Endometrial microvascular endothelial cells (primary cell): ENCODE results near the gene SEPTIN1. TPM values are rescaled to one million over a fixed set of nuclear protein-coding genes. Genes with fewer than 3 reads are reported as not detected.
"Not testable (repeated sequence)": the region's sequence is repeated elsewhere in the genome, so short reads cannot be mapped to it uniquely, and the experiment has no call there.

Experiments
- in situ Hi-C: cut with HindIII; loops from 2 replicates; pipeline ENCODE4 v1.10.0; 2017; ENCODE audit warnings: low sequenced_read_pairs, low pct_unique_long_range_greater_than_20kb; ENCODE audit errors: inconsistent ontology term
- total RNA-seq: library from RNA; depleted of rRNA; stranded (reverse); fragments of >200 nt; gene quantifications from one replicate; pipeline ENCODE4 v1.2.3, GENCODE V29; 2015; ENCODE audit errors: inconsistent ontology term

SEPTIN1 gene
- total RNA-seq, 1 donor from 2014 or later = not detected

GRCh38 chr16:30407102-30407803 lies 24.9 kb upstream of the SEPTIN1 start, which contains the start of gene ZNF771:
Gene ZNF771, plus strand, starts transcription at chr16:30407606. Its CDS starts 448 bp downstream, at chr16:30408054.
- in situ Hi-C loops = no loop called here

GRCh38 chr16:30406795-30407101 lies 24.4 kb upstream of the SEPTIN1 start:
- in situ Hi-C loops = no loop called here

DNA sequence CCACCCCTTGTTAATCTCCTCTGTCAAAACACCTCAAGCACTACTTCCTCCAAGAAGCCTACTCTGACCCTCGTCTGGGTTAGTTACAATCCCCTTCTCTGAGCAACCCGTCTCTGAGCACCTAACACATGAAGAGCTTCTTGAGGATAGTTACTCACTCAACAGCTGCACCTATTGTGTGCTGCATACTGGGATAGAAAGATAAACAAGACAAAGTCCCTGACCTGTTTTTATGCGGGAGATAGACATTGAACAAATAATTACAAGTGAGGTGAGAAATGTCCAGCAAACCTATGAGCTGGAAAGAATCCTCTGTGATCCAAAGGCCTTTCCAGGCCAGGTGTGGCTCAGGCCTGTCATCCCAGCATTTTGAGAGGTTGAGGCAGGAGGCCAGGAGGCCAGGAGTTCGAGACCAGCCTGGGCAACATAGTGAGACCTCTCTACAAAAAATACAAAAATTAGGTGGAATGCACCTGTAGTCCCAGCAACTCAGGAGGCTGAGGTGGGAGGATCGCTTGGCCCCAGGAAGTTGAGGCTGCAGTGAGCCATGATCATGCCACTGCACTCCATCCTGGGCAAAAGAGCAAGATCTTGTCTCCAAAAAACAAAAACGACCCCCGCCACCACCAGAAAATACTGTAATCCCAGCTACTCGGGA lies 19.5 kb upstream of the SEPTIN1 start:
- in situ Hi-C loops = no loop called here

DNA sequence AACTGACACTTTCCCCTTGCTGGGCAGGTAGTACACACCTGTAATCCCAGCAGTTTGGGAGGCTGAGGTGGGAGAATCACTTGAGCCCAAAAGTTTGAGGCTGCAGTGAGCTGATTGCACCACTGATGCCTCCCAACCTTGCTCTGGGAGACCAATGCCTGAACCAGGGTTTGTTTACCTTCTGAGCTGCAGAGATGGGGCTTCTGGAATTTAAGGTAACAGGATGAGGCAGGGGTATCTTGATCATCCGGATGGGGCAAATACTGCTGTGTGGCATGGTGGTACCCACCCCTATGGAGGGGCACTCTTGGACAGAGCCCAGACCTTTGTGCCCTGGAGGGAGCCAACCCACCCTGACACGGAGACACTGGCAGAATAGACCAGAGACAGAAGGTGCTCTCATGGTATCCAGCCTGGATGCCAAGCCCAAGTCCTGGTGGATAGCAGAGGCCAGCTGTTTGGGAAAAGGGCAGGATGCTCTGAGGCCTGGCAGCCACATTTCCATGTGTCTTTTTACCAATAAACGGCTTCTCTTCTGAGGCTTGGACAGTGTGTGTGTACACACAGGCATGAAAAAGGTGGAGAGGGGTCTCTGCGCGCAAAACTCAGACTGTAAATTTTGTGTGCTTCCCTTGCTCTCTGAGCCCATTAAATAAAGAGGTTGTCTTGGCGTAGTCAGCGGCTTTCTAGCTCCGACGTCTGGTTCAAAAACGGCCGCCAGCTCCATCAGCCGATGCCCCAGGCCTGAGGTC lies 17.2 kb upstream of the SEPTIN1 start:
- in situ Hi-C loops = no loop called here

DNA sequence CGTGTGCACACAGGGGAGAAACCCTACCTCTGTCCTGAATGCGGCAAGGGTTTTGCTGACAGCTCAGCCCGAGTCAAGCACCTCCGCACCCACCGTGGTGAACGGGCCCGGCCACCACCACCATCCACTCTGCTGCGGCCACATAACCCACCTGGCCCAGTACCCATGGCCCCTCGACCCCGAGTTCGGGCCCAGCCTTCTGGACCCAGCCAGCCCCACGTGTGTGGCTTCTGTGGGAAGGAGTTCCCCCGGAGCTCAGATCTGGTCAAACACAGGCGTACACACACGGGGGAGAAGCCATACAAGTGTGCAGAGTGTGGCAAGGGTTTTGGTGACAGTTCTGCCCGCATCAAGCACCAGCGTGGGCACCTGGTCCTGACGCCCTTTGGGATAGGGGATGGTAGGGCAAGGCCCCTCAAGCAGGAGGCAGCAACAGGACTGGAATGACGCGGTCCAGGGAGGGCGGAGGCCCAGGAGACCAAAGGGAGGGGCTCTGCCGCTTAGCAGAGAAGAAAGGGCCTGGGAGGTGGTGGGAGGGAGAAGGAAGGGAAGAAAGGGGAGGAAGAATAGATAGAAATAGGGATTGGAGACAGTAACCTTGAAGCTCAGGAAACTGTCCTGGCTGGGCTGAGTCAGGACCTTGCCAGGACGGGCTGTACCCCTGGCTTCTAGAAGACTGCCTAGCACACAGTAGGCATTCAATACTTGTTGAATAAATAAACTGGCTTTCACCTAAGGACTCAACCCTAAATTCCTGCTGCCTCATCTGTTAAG lies 16.5 kb upstream of the SEPTIN1 start:
- in situ Hi-C loops = no loop called here

- in situ Hi-C loops = no loop called here
Observed at GRCh38 chr16:30397776-30398660, 15.7 kb upstream of the SEPTIN1 start.

DNA sequence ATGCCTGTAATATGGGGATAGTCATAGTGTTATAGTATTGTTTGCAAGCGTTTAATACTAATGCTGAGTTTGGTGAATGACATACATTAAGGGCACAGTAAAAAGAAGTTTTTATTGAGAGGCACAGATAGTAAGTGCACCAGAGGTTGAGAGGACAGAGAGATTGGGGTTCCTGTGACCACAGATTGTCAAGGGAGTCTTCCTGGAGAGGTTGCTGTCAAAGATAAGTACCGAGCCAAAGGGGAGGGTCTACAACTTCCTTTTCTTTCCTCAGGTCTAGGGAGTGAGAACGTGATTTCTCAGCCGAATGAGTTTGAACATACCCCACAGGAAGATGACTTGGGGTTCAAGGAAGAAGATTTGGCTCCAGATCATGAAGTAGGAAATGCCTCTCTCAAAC lies 14.7 kb upstream of the SEPTIN1 start:
- in situ Hi-C loops = no loop called here

DNA sequence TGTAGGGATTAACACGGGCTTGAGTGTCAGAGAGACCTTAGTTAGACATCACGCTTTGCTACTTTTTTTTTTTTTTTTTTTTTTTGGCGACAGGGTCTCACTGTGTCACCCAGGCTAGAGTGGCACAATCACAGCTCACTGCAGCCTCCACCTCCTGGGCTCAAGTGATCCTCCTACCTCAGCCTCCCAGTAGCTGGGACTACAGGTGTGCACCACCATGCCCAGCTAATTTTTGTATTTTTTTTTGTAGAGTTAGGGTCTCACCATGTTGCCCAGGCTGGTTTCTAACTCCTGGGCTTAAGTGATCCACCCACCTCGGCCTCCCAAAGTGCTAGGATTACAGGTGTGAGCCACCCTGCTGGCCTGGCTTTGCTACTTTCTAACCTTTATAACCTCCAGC lies 14.3 kb upstream of the SEPTIN1 start:
- in situ Hi-C loops = not testable (repeated sequence)

- in situ Hi-C loops = no loop called here
Observed at GRCh38 chr16:30395992-30396585, 13.7 kb upstream of the SEPTIN1 start.

GRCh38 chr16:30395155-30395991 lies 13.0 kb upstream of the SEPTIN1 start, which contains the start of gene ZNF48:
Gene ZNF48, plus strand, starts transcription at chr16:30395420. Its CDS starts 375 bp downstream, at chr16:30395795.
- in situ Hi-C loops = no loop called here

DNA sequence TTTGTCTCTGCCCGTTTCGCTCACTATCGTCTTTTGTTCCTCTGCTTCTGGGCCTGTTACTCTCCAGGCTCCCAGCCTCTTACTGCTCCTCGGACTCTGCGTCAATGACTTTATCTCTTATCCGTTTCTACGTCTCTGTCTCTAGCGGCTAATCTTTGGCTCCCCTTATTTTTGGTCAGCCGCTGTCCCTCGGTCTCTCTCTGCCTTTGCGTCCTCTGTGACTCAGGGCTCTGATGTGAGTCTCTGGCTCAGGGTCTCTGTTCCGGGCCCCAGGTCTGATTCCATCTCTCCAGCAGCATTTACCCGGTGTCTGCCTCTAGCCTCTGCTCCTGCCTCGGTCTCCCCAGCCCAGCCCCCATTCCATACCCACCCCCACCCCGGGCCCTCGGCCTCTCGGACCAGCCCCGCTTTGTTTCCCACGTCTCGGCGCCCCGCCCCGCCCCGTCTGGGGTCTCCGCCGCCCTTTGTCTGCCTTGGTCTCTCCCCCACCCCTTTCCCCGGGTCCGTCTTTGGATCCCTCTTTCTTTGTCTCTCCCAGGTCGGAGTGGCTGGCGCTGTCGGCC lies 12.3 kb upstream of the SEPTIN1 start:
- in situ Hi-C loops = no loop called here

DNA sequence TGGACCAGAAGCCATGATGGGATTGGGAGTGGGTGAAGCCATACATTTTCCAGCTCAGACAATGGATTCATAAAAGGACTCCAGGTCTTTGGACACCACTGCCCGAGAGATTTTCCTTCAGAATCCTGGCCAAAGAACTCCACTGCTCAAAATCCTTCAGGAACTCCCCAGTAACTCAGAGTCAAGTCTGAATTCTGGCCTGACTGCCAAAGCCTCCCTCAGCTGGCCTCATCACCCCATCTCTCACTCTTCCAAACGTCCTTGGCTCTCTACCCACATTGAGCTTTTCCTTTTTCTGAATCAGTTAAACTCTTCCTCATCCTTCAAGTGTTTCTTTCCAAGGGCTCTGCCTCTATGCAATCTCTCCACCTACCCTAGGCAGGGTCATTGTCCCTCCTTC lies 1.2 kb upstream of the SEPTIN1 start:
- in situ Hi-C loops = no loop called here

DNA sequence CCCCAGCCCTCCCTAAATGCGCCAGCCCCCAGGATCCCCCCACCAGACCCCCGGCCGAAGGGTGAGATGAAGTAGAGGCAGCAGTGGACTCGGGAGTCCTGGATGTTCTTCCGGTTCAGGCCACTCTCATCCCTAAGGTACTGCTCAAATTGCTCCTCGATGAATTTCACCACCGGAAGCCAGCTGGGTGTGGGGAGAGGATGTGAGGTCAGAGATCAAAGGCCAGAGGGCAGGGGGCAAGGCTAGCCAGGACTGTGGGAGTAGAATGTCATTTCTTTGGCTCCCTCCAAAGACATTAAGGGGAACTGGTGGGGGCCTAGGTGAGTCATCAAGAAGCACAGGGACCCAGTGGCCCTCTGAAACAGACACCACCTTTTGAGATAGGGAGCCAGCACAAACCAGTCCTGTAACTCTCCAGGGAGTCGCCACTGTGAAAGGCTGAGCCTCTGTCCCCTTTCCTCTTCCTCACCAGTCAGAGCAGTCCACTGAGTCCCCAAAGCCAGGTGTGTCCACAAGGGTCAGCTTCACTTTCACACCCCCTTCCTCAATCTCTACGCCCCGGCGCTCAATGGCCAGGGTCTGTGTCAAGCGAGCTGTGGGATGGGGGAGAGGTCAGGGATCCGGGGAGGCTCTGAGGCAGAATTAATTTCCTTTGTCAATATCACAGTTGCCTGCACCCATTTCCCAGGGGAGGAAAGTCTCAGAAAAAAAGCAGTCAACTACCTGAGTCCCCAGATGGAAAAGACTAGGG lies 895 bp downstream of the SEPTIN1 start:
- in situ Hi-C loops = no loop called here

DNA sequence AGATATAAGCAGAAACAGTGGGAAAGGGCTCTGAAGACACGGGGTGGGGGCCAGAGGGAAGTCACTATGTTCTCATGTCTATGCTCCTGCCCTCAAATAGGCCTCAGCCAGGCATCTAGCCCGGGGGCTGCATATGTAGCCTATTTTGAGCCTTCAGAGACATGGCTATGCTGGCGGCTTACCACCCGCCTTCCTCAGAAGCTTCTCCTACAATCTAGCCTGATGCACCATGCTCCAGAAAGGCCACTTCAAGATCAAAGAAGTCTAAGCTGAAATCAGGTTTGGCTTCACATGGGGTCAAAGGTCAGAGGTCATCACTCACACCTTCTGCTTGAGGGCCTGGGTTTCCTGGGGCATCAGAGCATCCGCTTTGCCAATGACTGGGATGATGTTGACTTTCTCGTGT lies 1.6 kb downstream of the SEPTIN1 start:
- in situ Hi-C loops = no loop called here

DNA sequence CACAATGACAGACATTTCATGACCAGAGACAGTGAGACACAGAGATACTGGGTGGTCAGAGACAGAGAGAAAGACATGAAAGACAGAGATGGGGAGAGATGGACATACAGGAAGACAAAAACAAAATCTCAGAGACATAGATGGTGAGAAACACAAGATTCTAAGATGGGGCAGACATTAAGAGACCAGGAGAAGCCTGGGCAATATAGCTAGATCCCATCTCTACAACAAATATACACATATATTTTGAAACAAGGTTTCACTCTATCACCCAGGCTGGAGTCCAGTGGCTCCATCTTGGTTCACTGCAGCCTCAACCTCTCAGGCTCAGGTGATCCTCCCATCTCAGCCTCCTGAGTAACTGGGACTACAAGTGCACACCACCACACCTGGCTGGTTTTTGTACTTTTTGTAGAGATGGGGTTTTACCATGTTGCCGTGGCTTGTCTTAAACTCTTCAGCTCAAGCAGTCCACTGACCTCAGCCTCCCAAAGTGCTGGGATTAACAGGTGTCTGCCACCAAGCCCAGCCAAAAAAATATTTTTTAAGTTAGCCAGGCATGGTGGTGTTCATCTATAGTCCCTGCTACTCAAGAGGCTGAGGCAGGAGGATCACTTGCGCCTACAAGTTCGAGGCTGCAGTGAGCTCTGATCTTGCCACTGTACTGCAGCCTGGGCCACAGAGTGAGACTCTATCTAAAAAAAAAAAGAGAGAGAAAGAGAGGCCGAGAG lies 2.1 kb downstream of the SEPTIN1 start:
- in situ Hi-C loops = no loop called here
